Upper lobe of left lung (tissue), 4 donors: Measurements from ENCODE around the gene HPCA.

Experiments used
- CTCF ChIP-seq, 6 experiments: fragments of 450-650 bp in 4 of 6; fragments of 200-600 bp in 2 of 6; sonication (generic) in 2 of 6; IDR thresholded peaks; one replicate each; pipeline ENCODE4 v1.5.1; 2016 to 2019; ENCODE audit warnings: antibody characterized with exemption in 6 of 6
- EP300 ChIP-seq, 4 donors: sonication (generic); formaldehyde crosslinking; IDR thresholded peaks; one replicate each; pipeline ENCODE4 v1.5.1; 2017; ENCODE audit warnings: antibody characterized with exemption in 4 of 4, control low read depth in 2 of 4
- POLR2A ChIP-seq, 4 donors: fragments of 450-650 bp; IDR thresholded peaks; one replicate each; pipeline ENCODE4 v1.5.1; 2016 to 2017; ENCODE audit warnings: antibody characterized with exemption in 4 of 4, mild to moderate bottlenecking in 2 of 4
- POLR2AphosphoS5 ChIP-seq, 2 donors: sonication (generic); formaldehyde crosslinking; IDR thresholded peaks; one replicate each; pipeline ENCODE4 v1.5.1; 2017; ENCODE audit warnings: antibody characterized with exemption in 2 of 2

GRCh38 chr1:32927441-32927840 is 41.1 kb downstream of the HPCA start:
- no peak for TF ChIP-seq CTCF (IDR thresholded peaks at IDR 0.05)
- TF ChIP-seq POLR2A (IDR thresholded peaks at IDR 0.05): no peak
- no peak for TF ChIP-seq POLR2AphosphoS5 (IDR thresholded peaks at IDR 0.05)
- TF ChIP-seq EP300 (IDR thresholded peaks at IDR 0.05): no peak
